Activated CD4-positive, alpha-beta memory T cell treated with anti-CD3 and anti-CD28 coated beads for 36 hours (primary cell): ENCODE results near the gene SAMD15. TPM values are rescaled to one million over a fixed set of nuclear protein-coding genes. Genes with fewer than 3 reads are reported as not detected.

Experiments
- CTCF ChIA-PET: fragments of 350-600 bp; sonication (Branson Sonifier 250); formaldehyde crosslinking; loops from one replicate; lab custom pipeline; 2021; ENCODE audit warnings: antibody characterized with exemption, inconsistent platforms; lab: Charles Lee
- POLR2A ChIA-PET: fragments of 350-600 bp; sonication (Branson Sonifier 250); formaldehyde crosslinking; loops from one replicate; lab custom pipeline; 2021; ENCODE audit warnings: antibody characterized with exemption; lab: Charles Lee
- DNase-seq: peaks from one replicate; pipeline ENCODE4 v3.0.0-alpha.2; 2020
- H3K27ac Mint-ChIP-seq: one replicate; pipeline ENCODE4 v1.8.0; 2021; ENCODE audit warnings: mixed read lengths
- H3K27me3 Mint-ChIP-seq: one replicate; pipeline ENCODE4 v1.8.0; 2021; ENCODE audit warnings: mixed read lengths
- H3K36me3 Mint-ChIP-seq: one replicate; pipeline ENCODE4 v1.8.0; 2021; ENCODE audit warnings: mixed read lengths
- H3K4me1 Mint-ChIP-seq: one replicate; pipeline ENCODE4 v1.8.0; 2021; ENCODE audit warnings: low read depth, mixed read lengths
- H3K4me3 Mint-ChIP-seq: one replicate; pipeline ENCODE4 v1.8.0; 2021; ENCODE audit warnings: mild to moderate bottlenecking, mixed read lengths
- H3K9me3 Mint-ChIP-seq: one replicate; pipeline ENCODE4 v1.8.0; 2021; ENCODE audit warnings: mixed read lengths
- intact Hi-C: fragments of 100-400 bp; cut with micrococcal nuclease; formaldehyde crosslinking; loops from one replicate; pipeline ENCODE4 v1.15.1; 2023
- total RNA-seq, 2 experiments: library from RNA; stranded (reverse); gene quantifications; one replicate each; pipeline ENCODE4 v1.2.3, GENCODE V29; 2021

Gene SAMD15
- total RNA-seq, 2 experiments from 2014 or later: 0.38 TPM; not detected in 1

DNA sequence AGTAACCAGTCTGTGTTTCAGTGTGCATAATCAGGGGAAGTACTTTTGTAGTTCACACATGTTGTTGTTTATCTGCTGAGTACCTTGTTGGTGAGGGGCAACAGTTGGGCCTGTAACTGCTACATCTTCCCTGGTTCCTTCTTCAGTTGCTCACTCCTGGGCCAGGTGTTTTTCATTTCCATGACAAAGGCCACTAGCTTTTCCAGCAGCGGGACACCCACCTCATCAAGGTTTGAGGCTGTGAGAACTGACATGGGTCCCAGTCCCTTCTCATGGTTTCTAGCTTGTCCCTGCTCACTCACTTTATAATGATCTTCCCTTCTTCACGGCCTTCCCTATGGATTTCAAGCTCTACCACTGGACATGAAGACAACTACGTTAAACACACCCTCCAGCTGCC is 47.7 kb downstream of the SAMD15 start:
- ChIA-PET CTCF (no interaction called here), POLR2A (no interaction called here)
- H3K36me3 Mint-ChIP-seq: peaks cover 82% of the 10 kb centered on the region
- no peak overlapping the region for H3K27ac Mint-ChIP-seq
- no peaks in the 10 kb centered on the region for H3K27me3 Mint-ChIP-seq
- H3K4me1 Mint-ChIP-seq: no peaks in the 10 kb centered on the region
- intact Hi-C loops: no loop called here
- H3K4me3 Mint-ChIP-seq: no peak overlapping the region
- peaks cover 16% of the 10 kb centered on the region for H3K9me3 Mint-ChIP-seq
- DNase-seq: no peak

- Mint-ChIP-seq H3K4me1 (no peaks in the 10 kb centered on the region), H3K9me3 (peaks cover 4% of the 10 kb centered on the region), H3K27me3 (no peaks in the 10 kb centered on the region), H3K4me3 (no peak overlapping the region), H3K27ac (no peak overlapping the region), H3K36me3 (peaks cover 82% of the 10 kb centered on the region)
- POLR2A ChIA-PET: no interaction called here
- CTCF ChIA-PET: no interaction called here
- DNase-seq: no peak
- intact Hi-C loops: no loop called here
Observed at GRCh38 chr14:77426396-77426795, 49.2 kb downstream of the SAMD15 start.

DNA sequence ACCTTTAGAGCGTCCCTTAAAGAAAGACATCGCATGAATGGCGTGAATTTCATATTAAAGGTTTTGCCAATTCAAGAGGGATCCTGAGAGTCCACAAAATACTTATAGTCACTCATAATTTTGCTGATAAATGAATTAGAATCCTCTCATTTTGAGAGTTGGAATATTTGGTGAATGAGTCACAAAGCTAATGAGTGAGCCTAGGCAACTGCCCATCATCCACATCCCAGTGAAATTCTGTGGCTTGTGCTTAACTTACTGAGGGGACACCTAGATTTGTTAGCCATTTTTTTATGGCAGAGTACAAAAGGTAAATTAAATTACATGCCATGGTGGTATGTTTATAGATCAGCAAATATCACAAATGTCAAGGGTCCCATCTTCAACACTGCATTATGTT is 58.9 kb downstream of the SAMD15 start:
- Mint-ChIP-seq H3K4me1 (no peaks in the 10 kb centered on the region), H3K27me3 (no peaks in the 10 kb centered on the region), H3K4me3 (no peak overlapping the region), H3K27ac (no peak overlapping the region), H3K36me3 (peaks cover 31% of the 10 kb centered on the region), H3K9me3 (no peaks in the 10 kb centered on the region)
- ChIA-PET CTCF (interaction anchor here (0.8 kb wide), 1 partner anchor 15 kb away, joined by 3 read pairs; no protein-coding TSS in a partner anchor), POLR2A (no interaction called here)
- no peak for DNase-seq
- intact Hi-C loops: no loop called here

GRCh38 chr14:77438596-77438995 is 61.4 kb downstream of the SAMD15 start:
- Mint-ChIP-seq H3K27me3 (no peaks in the 10 kb centered on the region), H3K9me3 (no peaks in the 10 kb centered on the region), H3K36me3 (peaks cover 42% of the 10 kb centered on the region), H3K4me3 (no peak overlapping the region), H3K27ac (no peak overlapping the region), H3K4me1 (no peaks in the 10 kb centered on the region)
- DNase-seq: no peak
- intact Hi-C loops: no loop called here
- ChIA-PET CTCF (interaction anchor here (1.3 to 2.5 kb wide), 2 partner anchors 61 to 123 kb away, joined by 3 to 7 read pairs; partner anchors contain the start of genes SAMD15 and TMED8), POLR2A (no interaction called here)

DNA sequence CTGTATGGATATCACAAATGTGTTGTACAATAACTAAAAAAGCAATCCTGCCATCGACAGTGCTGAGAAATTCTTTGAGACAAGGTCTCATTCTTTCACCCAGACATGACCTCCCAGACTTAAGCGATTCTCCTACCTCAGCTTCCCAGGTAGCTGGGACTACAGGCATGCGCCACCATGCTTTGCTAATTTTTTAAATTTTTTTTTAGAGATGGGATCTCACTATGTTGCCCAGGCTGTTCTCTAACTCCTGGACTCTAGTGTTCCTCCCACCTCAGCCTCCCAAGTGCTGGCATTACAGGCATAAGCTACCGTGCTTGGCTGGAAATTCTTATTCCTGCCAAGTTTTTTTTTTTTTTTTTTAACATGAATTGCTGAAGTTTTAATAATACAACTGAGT is 62.7 kb downstream of the SAMD15 start:
- ChIA-PET CTCF (no interaction called here), POLR2A (no interaction called here)
- Mint-ChIP-seq H3K27me3 (no peaks in the 10 kb centered on the region), H3K9me3 (no peaks in the 10 kb centered on the region), H3K27ac (no peak overlapping the region), H3K4me3 (no peak overlapping the region), H3K4me1 (no peaks in the 10 kb centered on the region), H3K36me3 (peaks cover 39% of the 10 kb centered on the region)
- intact Hi-C loops: no loop called here
- DNase-seq: no peak

Other genes starting within 250 kb of the SAMD15 start
- not detected for gene ZDHHC22, start 235.6 kb upstream of the SAMD15 start, total RNA-seq
- gene TMEM63C, start 195.6 kb upstream of the SAMD15 start, total RNA-seq: 1 to 10 TPM in 1 of 2 experiments, under 1 TPM in 1; 0.80 to 1.7 TPM
- gene NGB, start 106.2 kb upstream of the SAMD15 start, total RNA-seq: not detected
- gene POMT2, start 56.5 kb upstream of the SAMD15 start, total RNA-seq: 10 to 100 TPM; 12.9 to 13.1 TPM
- 10 to 100 TPM; 23.1 to 24.4 TPM for gene GSTZ1, start 56.3 kb upstream of the SAMD15 start, total RNA-seq
- 10 to 100 TPM; 26.9 to 27.8 TPM for gene TMED8, start 285 bp upstream of the SAMD15 start, total RNA-seq
- gene NOXRED1, start 46.1 kb downstream of the SAMD15 start, total RNA-seq: under 1 TPM; 0.59 to 0.65 TPM
- 10 to 100 TPM; 14.9 to 16.8 TPM for gene VIPAS39, start 80.2 kb downstream of the SAMD15 start, total RNA-seq
- 100 to 1,000 TPM; 253 to 269 TPM for gene AHSA1, start 80.7 kb downstream of the SAMD15 start, total RNA-seq
- not detected for gene ISM2, start 121.4 kb downstream of the SAMD15 start, total RNA-seq
- 10 to 100 TPM; 23.6 to 23.9 TPM for gene SPTLC2, start 239.3 kb downstream of the SAMD15 start, total RNA-seq